Measurements from ENCODE around the gene NMT2. TPM values are rescaled to one million over a fixed set of nuclear protein-coding genes. Genes with fewer than 3 reads are reported as not detected.

NMT2 gene
- polyA plus RNA-seq, 1 donor from 2014 or later: 24.6 TPM

GRCh38 chr10:15091418-15091817 lies 77.1 kb downstream of the NMT2 start:
- no peak overlapping the region for H3K9ac ChIP-seq (ENCODE audit: low read length)
- no peak for TF ChIP-seq RAD21 (conservative IDR thresholded peaks at IDR 0.05)
- no peak for TF ChIP-seq EP300 (conservative IDR thresholded peaks at IDR 0.05; ENCODE audit: poor library complexity, severe bottlenecking)
- TF ChIP-seq REST (IDR thresholded peaks at IDR 0.05; ENCODE audit: borderline replicate concordance): no peak
- no peak for TF ChIP-seq EZH2 (IDR thresholded peaks at IDR 0.05; ENCODE audit: borderline replicate concordance, insufficient read depth, low read length, poor library complexity, severe bottlenecking)
- no peak for TF ChIP-seq CTCF (IDR thresholded peaks at IDR 0.05; ENCODE audit: poor library complexity, severe bottlenecking)
- no peak for TF ChIP-seq TAF1 (IDR thresholded peaks at IDR 0.05; ENCODE audit: low read depth)
- no peak for TF ChIP-seq SMC3 (conservative IDR thresholded peaks at IDR 0.05; ENCODE audit: poor library complexity)
- TF ChIP-seq MXI1 (conservative IDR thresholded peaks at IDR 0.05; ENCODE audit: poor library complexity, severe bottlenecking): no peak
- TF ChIP-seq POLR2AphosphoS5 (IDR thresholded peaks at IDR 0.05): no peak
- H3F3A ChIP-seq (ENCODE audit: insufficient read depth, low read length, poor library complexity, severe bottlenecking): no peaks in the 10 kb centered on the region
- no peak overlapping the region for H2AFZ ChIP-seq (ENCODE audit: low read depth, low read length)
- no peak overlapping the region for H3K4me2 ChIP-seq (ENCODE audit: low read length)
- H3K4me3 ChIP-seq (ENCODE audit: low read length): no peak overlapping the region
- no peaks in the 10 kb centered on the region for H3K9me3 ChIP-seq (ENCODE audit: low read length)
- H3K36me3 ChIP-seq (ENCODE audit: insufficient read depth, low read length): no peaks in the 10 kb centered on the region
- H4K20me1 ChIP-seq (ENCODE audit: insufficient read depth): no peaks in the 10 kb centered on the region
- no peaks in the 10 kb centered on the region for H3K27me3 ChIP-seq (ENCODE audit: insufficient read depth, low read depth, low read length)
- H3K9me2 ChIP-seq (ENCODE audit: insufficient read depth, low read length): no peaks in the 10 kb centered on the region
- H3K27ac ChIP-seq (ENCODE audit: low read length): no peak overlapping the region
- H3K79me2 ChIP-seq (replicated peaks; ENCODE audit: insufficient read depth, low read length): no peaks in the 10 kb centered on the region

DNA sequence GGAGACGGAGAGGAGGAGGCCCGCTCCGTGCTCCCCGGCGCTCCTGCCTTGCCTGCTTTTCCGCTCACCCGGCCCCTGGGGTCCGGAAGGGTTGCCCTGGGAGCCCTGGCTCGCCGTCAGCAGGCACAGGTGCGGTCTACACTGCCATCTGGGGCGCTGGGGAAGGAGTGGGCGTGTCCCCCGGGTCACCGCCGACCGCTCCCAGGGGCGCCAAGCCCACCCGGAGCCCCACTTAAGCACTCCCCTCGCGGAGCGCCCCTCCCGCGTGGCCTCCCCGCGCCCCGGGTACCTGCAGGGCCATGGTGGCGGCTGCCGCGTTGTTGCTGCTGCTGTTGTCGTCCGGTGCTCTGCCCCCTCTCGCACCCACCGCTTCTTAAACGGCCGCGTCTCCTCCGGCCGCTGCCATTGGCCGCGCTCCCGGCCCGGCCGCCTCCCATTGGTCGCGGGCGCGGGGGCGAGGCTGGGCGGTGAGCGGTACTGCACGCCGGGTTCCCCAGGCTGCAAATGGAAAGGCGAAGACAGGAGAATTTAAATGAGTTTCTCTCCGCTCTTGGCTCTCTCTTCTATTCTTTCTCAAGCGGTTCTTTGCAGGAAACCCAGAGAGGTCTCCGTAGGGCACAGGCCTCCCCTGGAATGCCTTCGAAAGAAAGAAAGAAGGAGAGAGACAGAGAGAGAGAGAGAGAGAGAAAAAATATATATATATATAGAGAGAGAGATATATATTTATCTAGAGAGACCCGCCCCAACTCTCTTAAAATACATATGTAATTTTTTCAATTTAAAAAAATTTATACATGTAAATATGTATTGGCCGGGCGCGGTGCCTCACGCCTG lies 79.8 kb downstream of the NMT2 start, which contains the start of gene ACBD7:
Gene ACBD7, minus strand, starts transcription at position 349 of the 834 bp plus-strand sequence. Its CDS starts 48 bp downstream, at position 301.
- Histone ChIP-seq H3K9me2 (ENCODE audit: insufficient read depth, low read length) (no peaks in the 10 kb centered on the region), H3K79me2 (replicated peaks; ENCODE audit: insufficient read depth, low read length) (no peaks in the 10 kb centered on the region), H3K9ac (ENCODE audit: low read length) (peak within 1 kb of the TSS; percentile 62), H3K27ac (ENCODE audit: low read length) (no peak within 1 kb of the TSS), H4K20me1 (ENCODE audit: insufficient read depth) (no peaks in the 10 kb centered on the region), H3F3A (ENCODE audit: insufficient read depth, low read length, poor library complexity, severe bottlenecking) (no peaks in the 10 kb centered on the region), H3K4me3 (ENCODE audit: low read length) (peak within 1 kb of the TSS; percentile 95), H3K36me3 (ENCODE audit: insufficient read depth, low read length) (no peaks in the 10 kb centered on the region), H3K9me3 (ENCODE audit: low read length) (no peaks in the 10 kb centered on the region), H3K27me3 (ENCODE audit: insufficient read depth, low read depth, low read length) (no peaks in the 10 kb centered on the region), H2AFZ (ENCODE audit: low read depth, low read length) (peak within 1 kb of the TSS; percentile 66), H3K4me2 (ENCODE audit: low read length) (peak within 1 kb of the TSS; percentile 80)
- no peak for TF ChIP-seq EZH2 (IDR thresholded peaks at IDR 0.05; ENCODE audit: borderline replicate concordance, insufficient read depth, low read length, poor library complexity, severe bottlenecking)
- TF ChIP-seq TAF1 (IDR thresholded peaks at IDR 0.05; ENCODE audit: low read depth): peak; percentile 40
- peak; percentile 49 for TF ChIP-seq RAD21 (conservative IDR thresholded peaks at IDR 0.05)
- TF ChIP-seq REST (IDR thresholded peaks at IDR 0.05; ENCODE audit: borderline replicate concordance): no peak
- no peak for TF ChIP-seq EP300 (conservative IDR thresholded peaks at IDR 0.05; ENCODE audit: poor library complexity, severe bottlenecking)
- TF ChIP-seq CTCF (IDR thresholded peaks at IDR 0.05; ENCODE audit: poor library complexity, severe bottlenecking): peak; percentile 70
- TF ChIP-seq POLR2AphosphoS5 (IDR thresholded peaks at IDR 0.05): peak; percentile 62
- peak; percentile 54 for TF ChIP-seq SMC3 (conservative IDR thresholded peaks at IDR 0.05; ENCODE audit: poor library complexity)
- TF ChIP-seq MXI1 (conservative IDR thresholded peaks at IDR 0.05; ENCODE audit: poor library complexity, severe bottlenecking): peak; percentile 87
